ENCODE data around the gene MSMO1.

- TF ChIP-seq CTCF (conservative IDR thresholded peaks at IDR 0.05; ENCODE audit: low read depth in 2 of 2) (no peak), EZH2phosphoT487 (IDR thresholded peaks at IDR 0.05; ENCODE audit: unreplicated experiment) (no peak), JUNB (IDR thresholded peaks at IDR 0.05; ENCODE audit: unreplicated experiment) (no peak), STAT1 (IDR thresholded peaks at IDR 0.05; ENCODE audit: unreplicated experiment) (no peak), REST (IDR thresholded peaks at IDR 0.05; ENCODE audit: unreplicated experiment) (no peak), CREB1 (CRISPR knock-in tag; IDR thresholded peaks at IDR 0.05; ENCODE audit: low read depth) (no peak), POLR2AphosphoS5 (IDR thresholded peaks at IDR 0.05; ENCODE audit: low read depth) (no peak), EZH2 (IDR thresholded peaks at IDR 0.05; ENCODE audit: low read depth, unreplicated experiment) (no peak), ZNF331 (CRISPR knock-in tag; IDR thresholded peaks at IDR 0.05; ENCODE audit: low read depth) (no peak), ETS1 (IDR thresholded peaks at IDR 0.05) (no peak), NANOG (IDR thresholded peaks at IDR 0.05; ENCODE audit: borderline replicate concordance) (no peak), ZNF462 (CRISPR knock-in tag; IDR thresholded peaks at IDR 0.05) (no peak), ZNF114 (CRISPR knock-in tag; IDR thresholded peaks at IDR 0.05) (no peak)
Measured at GRCh38 chr4:165324918-165325304, 2.6 kb upstream of the MSMO1 start.

Measured in GM23338 (cell line).